ELR (cell line): ENCODE measurements around the gene GFRA1.
"Not testable (repeated sequence)": the region's sequence is repeated elsewhere in the genome, so short reads cannot be mapped to it uniquely, and the experiment has no call there.

Source experiments
- DNase-seq: peaks from one replicate; pipeline ENCODE4 v3.0.0-alpha.2; 2015; ENCODE audit warnings: low read depth

The GFRA1 gene

DNA sequence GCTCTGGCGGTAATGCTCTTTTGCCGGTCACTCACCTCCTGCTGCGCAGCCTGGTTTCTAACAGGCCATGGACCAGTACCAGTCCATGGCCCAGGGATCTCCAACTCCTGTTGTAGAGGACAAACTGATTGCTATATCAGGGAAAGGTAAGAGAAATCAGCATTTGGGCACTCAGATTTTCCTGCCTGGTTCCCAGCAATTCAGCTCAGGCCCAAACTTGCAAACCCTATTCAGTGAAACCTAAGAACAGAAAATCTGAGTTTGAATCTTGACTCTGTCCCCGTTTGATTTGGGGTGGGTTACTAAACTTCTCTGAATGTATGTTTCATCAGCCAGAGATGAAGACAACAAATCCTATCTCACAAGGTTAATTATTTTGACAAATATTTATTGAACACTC is 77.4 kb downstream of the GFRA1 start:
- DNase-seq = no peak

GRCh38 chr10:116195039-116195438 is 78.0 kb downstream of the GFRA1 start:
- DNase-seq = no peak

GRCh38 chr10:116194061-116194460 is 78.9 kb downstream of the GFRA1 start:
- DNase-seq = no peak

- no peak for DNase-seq
Observed at GRCh38 chr10:116190883-116191282, 82.1 kb downstream of the GFRA1 start.

DNA sequence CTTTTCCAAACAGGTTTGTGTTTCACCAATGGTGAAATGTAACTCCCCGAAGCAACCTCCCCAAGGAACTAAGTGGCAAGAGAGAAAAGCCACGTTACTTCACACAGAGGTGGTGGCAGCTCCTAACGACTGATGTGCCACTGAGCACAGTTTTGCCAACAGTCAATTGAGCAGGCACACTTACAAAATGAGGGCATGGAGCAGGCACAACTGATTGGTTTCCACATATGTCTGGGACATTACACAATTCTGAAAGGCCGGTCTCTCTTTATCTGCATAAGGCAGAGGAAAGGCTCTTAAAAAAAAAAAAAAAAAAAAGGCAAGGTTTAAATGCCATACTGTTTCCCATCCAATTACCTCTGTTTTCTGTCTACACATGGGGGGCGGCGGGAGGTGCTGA is 86.7 kb downstream of the GFRA1 start:
- DNase-seq = no peak

DNA sequence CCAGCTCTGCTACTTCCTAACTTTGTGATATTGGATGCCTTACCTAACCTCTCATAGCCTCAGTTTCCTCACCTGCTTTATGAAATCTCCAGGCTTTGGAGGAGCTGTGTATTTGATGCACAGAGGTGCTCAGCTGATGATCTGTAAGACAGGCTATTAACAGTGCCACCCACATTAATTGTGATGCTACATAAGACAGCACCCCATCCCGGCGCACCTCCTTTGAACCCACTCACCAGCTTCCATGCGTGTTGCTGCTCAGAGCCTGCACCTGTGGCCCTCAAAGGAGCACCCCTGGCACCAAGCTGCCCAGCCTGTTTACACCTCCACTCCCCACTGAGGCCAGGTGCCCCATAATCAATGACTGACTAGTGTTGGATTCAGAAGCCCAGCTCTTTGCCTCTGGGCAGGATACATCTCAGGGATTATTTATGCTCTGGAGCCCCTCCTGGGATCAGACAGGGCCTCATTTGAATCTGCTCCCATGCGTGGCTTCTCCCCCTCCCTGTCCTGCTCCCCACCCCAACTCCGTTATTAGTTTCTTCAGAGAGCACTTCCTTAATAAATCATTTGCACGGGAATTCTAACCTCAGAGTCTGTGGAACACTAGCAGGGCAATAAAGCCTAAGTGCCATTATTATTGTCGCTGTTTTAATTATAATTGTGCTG is 87.7 kb downstream of the GFRA1 start:
- DNase-seq = no peak

DNA sequence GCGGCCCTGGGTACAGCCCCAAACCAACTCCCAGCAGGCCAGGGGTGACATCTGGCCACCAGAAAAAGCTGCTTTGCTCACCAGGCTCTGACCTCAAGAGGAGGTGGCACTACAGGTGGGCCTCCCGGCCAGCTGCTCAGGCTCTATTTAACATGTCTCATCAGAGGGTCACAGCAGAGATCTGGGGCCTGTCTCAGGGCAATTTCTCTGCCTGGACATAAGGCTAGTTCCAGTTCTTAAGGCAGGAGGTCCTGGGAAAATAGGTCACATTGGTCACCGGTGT is 88.6 kb downstream of the GFRA1 start:
- DNase-seq = no peak

DNA sequence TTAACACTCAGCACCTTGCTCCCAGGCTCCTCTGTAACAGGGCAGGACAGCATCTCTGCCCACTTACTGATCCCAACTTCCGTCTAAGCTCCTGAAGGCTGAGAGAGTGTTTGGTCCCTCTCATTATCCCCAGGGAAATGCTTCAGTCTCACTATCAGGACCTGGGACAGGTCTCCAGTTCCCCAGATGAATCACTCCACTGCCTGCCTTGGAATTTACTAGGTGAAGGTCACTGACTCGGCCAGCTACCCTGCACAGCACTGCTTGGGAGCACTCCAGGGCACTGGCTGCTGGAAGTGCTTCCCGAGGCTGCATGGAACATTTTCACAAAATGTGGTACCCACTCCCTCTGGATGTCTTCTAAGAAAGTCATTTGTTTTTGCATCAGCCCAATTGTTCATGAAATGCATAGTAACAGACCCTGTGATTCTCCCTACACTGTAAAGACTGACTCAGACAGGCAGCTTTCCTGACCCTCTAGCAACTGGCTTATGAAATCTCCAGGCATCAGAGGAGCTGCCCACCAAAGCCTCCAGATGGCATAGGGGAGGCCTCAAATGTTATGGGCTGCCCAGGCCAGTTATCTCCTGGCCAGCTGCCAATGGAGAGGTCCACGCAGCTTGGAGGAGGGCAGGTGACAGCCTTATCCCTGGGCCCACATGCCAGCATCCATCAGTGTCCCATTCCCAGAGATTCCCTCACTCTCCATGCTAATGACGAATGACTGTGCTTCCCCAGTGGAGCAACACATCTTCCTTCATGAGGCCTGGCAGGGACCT is 89.1 kb downstream of the GFRA1 start:
- peak; percentile 51 for DNase-seq

- DNase-seq = no peak
Observed at GRCh38 chr10:116182426-116182825, 90.6 kb downstream of the GFRA1 start.

- no peak for DNase-seq
Observed at GRCh38 chr10:116178086-116178605, 94.9 kb downstream of the GFRA1 start.

DNA sequence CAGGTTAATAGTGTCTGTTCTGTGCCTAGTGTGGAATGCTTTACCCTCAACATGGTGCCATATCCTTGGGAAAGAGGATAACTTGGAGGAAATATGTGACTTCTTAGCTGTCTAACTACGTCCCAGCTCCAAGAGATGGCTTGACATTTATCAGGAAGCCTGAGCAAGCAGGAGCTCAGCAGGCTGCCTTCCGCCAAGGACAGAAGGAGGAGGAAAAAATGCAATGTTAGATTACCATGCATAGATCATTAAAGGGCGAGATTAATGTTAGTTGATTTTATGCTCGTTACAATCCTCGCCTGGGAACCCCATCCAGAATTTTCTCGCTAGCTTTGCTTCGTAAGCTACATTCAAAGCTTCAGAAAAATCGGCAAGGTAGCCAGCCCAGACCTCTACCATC is 97.8 kb downstream of the GFRA1 start:
- DNase-seq = no peak

GRCh38 chr10:116171505-116171904 is 101.5 kb downstream of the GFRA1 start:
- DNase-seq = no peak

DNA sequence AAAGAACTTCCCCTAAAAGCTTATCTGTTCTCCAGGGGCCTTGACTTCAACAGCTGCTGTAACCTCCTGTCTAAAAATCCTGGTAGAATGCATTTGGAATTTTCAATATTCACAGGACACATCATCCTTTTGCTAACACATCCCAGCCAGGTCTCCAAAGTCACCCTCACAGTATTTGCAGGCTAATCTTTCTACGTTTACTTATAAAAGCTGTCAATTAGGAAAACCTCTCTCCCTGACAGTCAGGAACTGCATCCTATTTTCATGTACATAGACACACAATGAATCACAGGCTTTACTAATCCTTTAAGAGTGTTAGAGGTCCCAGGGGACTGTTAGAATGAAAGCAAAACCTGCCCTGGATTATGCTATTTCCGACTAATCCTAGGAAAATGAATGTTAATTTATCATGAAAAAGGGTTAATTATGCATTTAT is 102.2 kb downstream of the GFRA1 start:
- peak; percentile 38 for DNase-seq

DNA sequence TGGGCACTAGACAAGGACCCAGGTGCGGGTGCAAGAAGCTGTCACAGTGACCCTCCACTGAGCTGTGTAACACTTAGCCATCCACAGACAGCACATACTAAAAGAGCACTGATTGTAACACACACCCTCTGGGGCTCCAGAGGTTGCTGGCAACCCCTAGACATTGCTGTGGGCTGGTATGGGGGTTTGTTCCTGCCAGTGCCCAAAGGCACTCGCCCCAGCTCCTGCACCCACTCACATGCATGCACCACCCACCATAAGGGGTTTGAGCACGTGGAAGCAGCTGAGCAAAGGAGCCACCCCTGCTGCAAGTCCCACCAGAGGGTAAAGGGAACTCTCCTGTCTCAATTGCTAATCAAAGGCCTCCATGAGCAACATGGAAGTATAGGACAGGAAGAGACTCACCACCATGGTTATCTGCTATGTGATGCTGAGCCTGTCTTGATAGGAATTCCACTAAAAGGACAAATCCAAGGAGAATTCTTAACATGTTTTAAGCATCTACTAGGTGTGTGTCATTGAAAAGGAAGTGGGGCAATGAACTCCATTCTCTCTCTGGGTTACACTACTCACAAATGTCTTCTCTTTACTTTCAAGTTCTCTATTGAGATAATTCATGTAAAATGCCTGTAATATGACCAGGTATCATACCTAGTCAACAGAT is 103.1 kb downstream of the GFRA1 start:
- peak; percentile 5 for DNase-seq

- DNase-seq = no peak
Observed at GRCh38 chr10:116168745-116169144, 104.3 kb downstream of the GFRA1 start.

- DNase-seq = no peak
Observed at GRCh38 chr10:116168329-116168728, 104.7 kb downstream of the GFRA1 start.

- DNase-seq = not testable (repeated sequence)
Observed at GRCh38 chr10:116165941-116166340, 107.1 kb downstream of the GFRA1 start.

DNA sequence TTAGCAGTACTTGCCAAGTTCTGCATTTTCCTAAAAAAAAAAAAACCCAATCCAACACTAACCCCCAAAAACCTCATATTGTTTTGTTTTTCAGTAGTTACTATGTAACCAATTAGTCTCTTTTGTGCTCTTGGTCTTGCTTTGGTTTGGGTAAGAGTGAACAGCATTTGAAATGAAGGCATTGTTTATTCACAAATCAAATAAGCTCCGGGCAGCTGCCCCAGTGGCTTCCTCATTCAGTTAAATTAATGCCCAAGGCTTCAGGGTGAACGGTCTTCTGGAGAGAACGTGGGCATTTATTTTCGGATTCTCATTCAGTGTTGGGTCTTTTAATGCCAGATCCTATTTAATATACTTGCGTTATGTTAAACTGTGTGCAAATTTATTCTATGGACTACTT is 108.7 kb downstream of the GFRA1 start:
- DNase-seq = no peak

GRCh38 chr10:116163333-116164131 is 109.5 kb downstream of the GFRA1 start:
- DNase-seq = no peak

DNA sequence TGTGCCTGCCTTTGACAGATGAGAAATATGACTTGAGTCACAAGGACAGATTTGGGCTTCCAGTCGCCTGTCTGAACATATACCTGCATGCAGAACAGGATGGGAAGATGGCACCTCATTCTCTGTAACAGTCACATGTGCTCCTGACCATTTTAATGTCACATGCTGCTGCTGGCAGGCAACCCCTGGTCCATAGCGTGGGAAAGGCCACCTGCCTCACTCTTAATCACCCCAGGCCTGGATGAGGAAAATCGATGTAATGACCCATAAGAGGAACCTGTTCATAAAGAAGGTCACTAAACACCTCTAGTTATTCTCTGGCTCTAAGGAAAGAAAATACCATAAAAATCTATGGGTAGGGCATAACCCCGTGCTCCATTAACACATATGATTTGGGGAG is 110.2 kb downstream of the GFRA1 start:
- no peak for DNase-seq

DNA sequence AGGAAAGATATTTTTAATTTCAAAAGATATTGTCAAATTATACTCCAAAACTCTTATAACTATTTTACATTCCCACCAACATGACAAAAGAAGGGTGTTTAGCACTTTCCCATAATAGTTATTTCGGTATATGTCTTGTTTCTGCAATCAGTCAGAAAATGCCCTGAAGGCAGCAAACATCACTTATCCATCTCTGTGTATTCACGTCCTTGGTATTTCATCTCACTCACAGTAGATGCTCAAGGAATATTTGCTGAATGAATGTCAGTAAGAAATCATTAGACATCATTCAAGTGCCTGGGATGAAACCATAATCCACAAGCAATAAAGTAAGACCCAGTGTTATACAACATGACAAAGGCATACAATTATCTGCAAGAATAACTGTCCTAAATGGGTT is 112.7 kb downstream of the GFRA1 start:
- peak; percentile 40 for DNase-seq

GRCh38 chr10:116159197-116159596 is 113.8 kb downstream of the GFRA1 start:
- DNase-seq = no peak
